Skeletal muscle tissue (tissue), 4 donors: ENCODE data around the gene RGS9BP. TPM values are rescaled to one million over a fixed set of nuclear protein-coding genes. Genes with fewer than 3 reads are reported as not detected.
A peak's percentile ranks its signal among the peaks of the same experiment; 100 is the strongest.
"Not testable (repeated sequence)": the region's sequence is repeated elsewhere in the genome, so short reads cannot be mapped to it uniquely, and the experiment has no call there.

Experiments
- H3K27ac ChIP-seq: one replicate; pipeline ENCODE4 v1.7.0; 2013; ENCODE audit warnings: mild to moderate bottlenecking, low read depth, low read length, inconsistent platforms
- H3K27me3 ChIP-seq, 3 donors: one replicate each; pipeline ENCODE4 v1.7.0; 2013; ENCODE audit warnings: low read length in 3 of 3; ENCODE audit not compliant: control insufficient read depth in 3 of 3, insufficient read depth in 3 of 3
- H3K36me3 ChIP-seq, 3 donors: one replicate each; pipeline ENCODE4 v1.7.0; 2013; ENCODE audit warnings: low read length in 3 of 3; ENCODE audit not compliant: control insufficient read depth in 3 of 3, insufficient read depth in 3 of 3
- H3K4me1 ChIP-seq, 3 donors: one replicate each; pipeline ENCODE4 v1.7.0; 2013; ENCODE audit warnings: low read length in 3 of 3, mild to moderate bottlenecking in 3 of 3; ENCODE audit not compliant: control insufficient read depth in 3 of 3, insufficient read depth in 3 of 3
- H3K4me3 ChIP-seq, 3 donors: one replicate each; pipeline ENCODE4 v1.7.0; 2013; ENCODE audit warnings: low read length in 3 of 3
- H3K9ac ChIP-seq, 3 donors: one replicate each; pipeline ENCODE4 v1.7.0; 2013; ENCODE audit warnings: low read length in 3 of 3, mild to moderate bottlenecking in 3 of 3, moderate library complexity in 2 of 3, low read depth in 1 of 3
- H3K9me3 ChIP-seq, 3 donors: one replicate each; pipeline ENCODE4 v1.7.0; 2013; ENCODE audit warnings: low read length in 3 of 3; ENCODE audit not compliant: control insufficient read depth in 3 of 3
- total RNA-seq: library from RNA; depleted of rRNA; stranded (reverse); fragments of >200 nt; gene quantifications from one replicate; pipeline ENCODE4 v1.2.3, GENCODE V29; 2014
- donor health status: Osteomylitis.

Gene RGS9BP
- total RNA-seq, 1 donor from 2014 or later, result 0.52 TPM

- H3K4me3 ChIP-seq, result peak overlapping the region; percentile 15 to 56 (median 32)
- H3K27me3 ChIP-seq, result no peaks in the 10 kb centered on the region
- H3K9me3 ChIP-seq, result no peaks in the 10 kb centered on the region
- H3K36me3 ChIP-seq, result peaks cover 13 to 27% (median 20%) of the 10 kb centered on the region in 3 donors
- peak overlapping the region; percentile 55 for H3K27ac ChIP-seq
- H3K4me1 ChIP-seq, result peaks cover 15 to 20% (median 16%) of the 10 kb centered on the region in 3 donors
- peak overlapping the region in 1 of 3 donors; percentile 45 for H3K9ac ChIP-seq
Observed at GRCh38 chr19:32649751-32650150, 25.9 kb upstream of the RGS9BP start.

- Histone ChIP-seq H3K4me3 (no peak overlapping the region), H3K4me1 (peaks cover 15 to 20% (median 16%) of the 10 kb centered on the region in 3 donors), H3K9ac (no peak overlapping the region), H3K27me3 (no peaks in the 10 kb centered on the region), H3K36me3 (peaks cover 13 to 34% (median 22%) of the 10 kb centered on the region in 3 donors), H3K9me3 (no peaks in the 10 kb centered on the region), H3K27ac (no peak overlapping the region)
Observed at GRCh38 chr19:32650671-32651070, 25.0 kb upstream of the RGS9BP start.

- no peak overlapping the region for H3K9ac ChIP-seq
- H3K9me3 ChIP-seq, result no peaks in the 10 kb centered on the region
- no peak overlapping the region for H3K4me3 ChIP-seq
- H3K27ac ChIP-seq, result no peak overlapping the region
- no peaks in the 10 kb centered on the region for H3K27me3 ChIP-seq
- H3K4me1 ChIP-seq, result peaks cover 15 to 20% (median 16%) of the 10 kb centered on the region in 3 donors
- peaks cover 14 to 35% (median 25%) of the 10 kb centered on the region in 3 donors for H3K36me3 ChIP-seq
Observed at GRCh38 chr19:32651729-32652140, 23.9 kb upstream of the RGS9BP start.

GRCh38 chr19:32652331-32652730 is 23.3 kb upstream of the RGS9BP start:
- H3K4me1 ChIP-seq, result peaks cover 15 to 20% (median 16%) of the 10 kb centered on the region in 3 donors
- not testable (repeated sequence) for H3K4me3 ChIP-seq, H3K9ac ChIP-seq, H3K27ac ChIP-seq, H3K27me3 ChIP-seq, H3K9me3 ChIP-seq
- H3K36me3 ChIP-seq, result peaks cover 13 to 29% (median 20%) of the 10 kb centered on the region in 3 donors

GRCh38 chr19:32652894-32653598 is 22.6 kb upstream of the RGS9BP start:
- peaks cover 15 to 20% (median 16%) of the 10 kb centered on the region in 3 donors for H3K4me1 ChIP-seq
- peaks cover 9 to 24% (median 17%) of the 10 kb centered on the region in 3 donors for H3K36me3 ChIP-seq
- H3K4me3 ChIP-seq, result no peak overlapping the region
- H3K27me3 ChIP-seq, result no peaks in the 10 kb centered on the region
- H3K9me3 ChIP-seq, result no peaks in the 10 kb centered on the region
- no peak overlapping the region for H3K9ac ChIP-seq
- no peak overlapping the region for H3K27ac ChIP-seq

GRCh38 chr19:32653599-32653915 is 22.1 kb upstream of the RGS9BP start:
- no peaks in the 10 kb centered on the region for H3K27me3 ChIP-seq
- peaks cover 6 to 20% (median 19%) of the 10 kb centered on the region in 3 donors for H3K36me3 ChIP-seq
- peaks cover 15 to 20% (median 16%) of the 10 kb centered on the region in 3 donors for H3K4me1 ChIP-seq
- no peaks in the 10 kb centered on the region for H3K9me3 ChIP-seq
- no peak overlapping the region for H3K9ac ChIP-seq
- no peak overlapping the region for H3K4me3 ChIP-seq
- H3K27ac ChIP-seq, result no peak overlapping the region

- H3K36me3 ChIP-seq, result peaks cover 3 to 17% (median 12%) of the 10 kb centered on the region in 3 donors
- H3K27ac ChIP-seq, H3K9me3 ChIP-seq, H3K27me3 ChIP-seq, H3K4me1 ChIP-seq, H3K4me3 ChIP-seq, H3K9ac ChIP-seq: not testable (repeated sequence)
Observed at GRCh38 chr19:32656379-32656778, 19.3 kb upstream of the RGS9BP start.

GRCh38 chr19:32658075-32658474 is 17.6 kb upstream of the RGS9BP start:
- no peaks in the 10 kb centered on the region for H3K27me3 ChIP-seq
- no peak overlapping the region for H3K9ac ChIP-seq
- H3K4me1 ChIP-seq, result peaks cover 0 to under 1% (median 0%) of the 10 kb centered on the region in 3 donors
- no peaks in the 10 kb centered on the region for H3K9me3 ChIP-seq
- peaks cover 3 to 17% (median 12%) of the 10 kb centered on the region in 3 donors for H3K36me3 ChIP-seq
- no peak overlapping the region for H3K27ac ChIP-seq
- H3K4me3 ChIP-seq, result no peak overlapping the region

- peaks cover 3 to 17% (median 12%) of the 10 kb centered on the region in 3 donors for H3K36me3 ChIP-seq
Observed at GRCh38 chr19:32658527-32658926, 17.1 kb upstream of the RGS9BP start.

GRCh38 chr19:32661318-32661717 is 14.3 kb upstream of the RGS9BP start:
- no peak overlapping the region for H3K4me3 ChIP-seq
- no peak overlapping the region for H3K9ac ChIP-seq
- H3K36me3 ChIP-seq, result peaks cover 0 to 7% (median 3%) of the 10 kb centered on the region in 3 donors
- no peak overlapping the region for H3K27ac ChIP-seq
- H3K9me3 ChIP-seq, result no peaks in the 10 kb centered on the region
- H3K27me3 ChIP-seq, result no peaks in the 10 kb centered on the region
- H3K4me1 ChIP-seq, result peaks cover 0 to 5% (median 4%) of the 10 kb centered on the region in 3 donors

More at GRCh38 chr19:32658527-32658926, 17.1 kb upstream of the RGS9BP start:
- H3K4me3 ChIP-seq, result no peak overlapping the region
- no peaks in the 10 kb centered on the region for H3K4me1 ChIP-seq
- no peak overlapping the region for H3K9ac ChIP-seq
- H3K9me3 ChIP-seq, result no peaks in the 10 kb centered on the region
- no peaks in the 10 kb centered on the region for H3K27me3 ChIP-seq
- no peak overlapping the region for H3K27ac ChIP-seq
